Measurements from ENCODE around the gene SDK1.

Gene SDK1

DNA sequence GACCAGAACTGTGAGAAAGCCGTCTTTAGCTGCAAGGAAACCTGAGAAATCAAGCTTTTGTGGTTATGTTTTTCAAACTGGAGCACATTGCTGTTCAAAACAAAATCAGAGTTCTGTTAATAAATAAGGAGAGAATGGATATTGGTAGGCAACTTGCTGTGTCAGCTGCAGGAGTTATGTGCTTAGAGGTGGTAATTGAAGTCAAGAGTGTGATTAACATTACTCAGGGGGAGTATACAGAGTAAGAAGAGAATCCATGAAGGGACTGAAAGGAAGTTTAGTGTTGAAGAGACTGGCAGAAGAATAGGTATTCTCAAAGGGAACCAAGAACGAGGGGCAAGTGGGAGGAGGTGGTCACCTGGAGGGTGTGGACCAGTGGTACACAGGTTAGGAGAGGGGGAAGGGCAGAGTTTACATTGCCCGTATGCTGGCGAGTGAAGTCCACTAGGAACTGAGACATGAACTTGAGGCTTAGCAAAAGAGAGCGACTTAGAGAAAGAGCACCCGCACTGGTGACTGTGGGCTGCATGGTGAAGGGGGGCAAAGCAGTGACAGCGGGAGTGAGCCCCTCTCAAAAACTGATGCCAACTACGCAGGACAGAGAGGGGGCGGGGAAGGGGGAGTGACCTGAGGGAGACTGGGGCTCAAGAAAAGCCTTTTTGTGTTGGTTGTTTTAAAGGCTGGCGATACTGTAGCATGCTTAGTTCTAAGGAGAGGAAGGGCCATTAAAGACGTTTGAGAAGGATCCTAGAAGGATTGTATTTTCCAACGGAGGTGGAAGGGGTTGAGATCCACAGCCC is 80.0 kb downstream of the SDK1 start:
- Histone ChIP-seq H3K9me3 (ENCODE audit: control insufficient read depth, low read length) (no peaks in the 10 kb centered on the region), H3K9ac (ENCODE audit: low read length) (no peak overlapping the region), H3K4me1 (ENCODE audit: control insufficient read depth, insufficient read depth, low read length) (no peaks in the 10 kb centered on the region), H3K36me3 (ENCODE audit: control insufficient read depth, insufficient read depth, low read length, severe bottlenecking) (no peaks in the 10 kb centered on the region), H3K4me3 (ENCODE audit: low read length) (no peak overlapping the region), H3K27me3 (replicated peaks; ENCODE audit: control insufficient read depth, insufficient read depth, low read length) (no peaks in the 10 kb centered on the region)
- DNase-seq (ENCODE audit: low read depth), result no peak

GRCh38 chr7:3386423-3387190 is 85.6 kb downstream of the SDK1 start:
- H3K9ac ChIP-seq (ENCODE audit: low read length), result no peak overlapping the region
- no peaks in the 10 kb centered on the region for H3K36me3 ChIP-seq (ENCODE audit: control insufficient read depth, insufficient read depth, low read length, severe bottlenecking)
- no peaks in the 10 kb centered on the region for H3K4me1 ChIP-seq (ENCODE audit: control insufficient read depth, insufficient read depth, low read length)
- H3K27me3 ChIP-seq (replicated peaks; ENCODE audit: control insufficient read depth, insufficient read depth, low read length), result no peaks in the 10 kb centered on the region
- H3K9me3 ChIP-seq (ENCODE audit: control insufficient read depth, low read length), result peaks cover 9% of the 10 kb centered on the region
- H3K4me3 ChIP-seq (ENCODE audit: low read length), result no peak overlapping the region
- no peak for DNase-seq (ENCODE audit: low read depth)

DNA sequence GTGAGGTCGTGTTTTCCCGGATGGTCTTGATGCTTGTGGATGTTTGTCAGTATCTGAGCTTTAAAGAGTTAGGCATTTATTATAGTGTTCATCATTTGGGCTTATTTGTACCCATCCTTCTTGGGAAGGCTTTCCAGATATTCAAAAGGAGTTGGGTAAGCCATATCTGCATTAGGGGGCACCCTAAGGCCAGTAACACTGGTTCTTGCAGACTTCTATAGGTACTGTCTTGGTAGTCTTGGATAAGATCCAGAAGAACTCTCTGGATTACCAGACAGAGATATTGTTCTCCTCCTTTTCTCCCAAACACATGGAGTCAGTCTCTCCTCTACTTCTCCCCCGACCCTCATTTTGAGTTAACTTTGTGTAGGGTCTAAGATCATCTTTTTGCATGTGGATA is 92.8 kb downstream of the SDK1 start:
- DNase-seq (ENCODE audit: low read depth), result no peak
- Histone ChIP-seq H3K9me3 (ENCODE audit: control insufficient read depth, low read length) (peaks cover 26% of the 10 kb centered on the region), H3K4me1 (ENCODE audit: control insufficient read depth, insufficient read depth, low read length) (no peaks in the 10 kb centered on the region), H3K4me3 (ENCODE audit: low read length) (no peak overlapping the region), H3K9ac (ENCODE audit: low read length) (no peak overlapping the region), H3K36me3 (ENCODE audit: control insufficient read depth, insufficient read depth, low read length, severe bottlenecking) (no peaks in the 10 kb centered on the region), H3K27me3 (replicated peaks; ENCODE audit: control insufficient read depth, insufficient read depth, low read length) (no peaks in the 10 kb centered on the region)

DNA sequence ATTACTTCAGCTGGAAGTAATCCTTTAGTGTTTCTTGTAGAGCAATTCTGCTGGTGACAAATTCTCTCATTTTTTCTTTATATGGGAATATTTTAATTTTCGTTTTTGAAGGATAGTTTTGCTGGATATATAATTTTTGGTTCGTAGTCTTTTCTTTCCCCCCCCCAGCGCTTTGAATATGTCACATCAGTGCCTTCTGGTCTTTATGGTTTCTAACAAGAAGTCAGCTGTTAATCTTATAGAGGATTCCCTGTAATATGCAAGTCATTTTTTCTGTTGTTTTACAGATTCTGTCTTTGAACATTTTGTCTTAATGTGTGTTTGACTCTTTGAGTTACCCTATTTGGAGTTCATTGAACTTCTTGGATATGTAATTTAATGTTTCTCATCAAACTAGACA is 96.3 kb downstream of the SDK1 start:
- H3K36me3 ChIP-seq (ENCODE audit: control insufficient read depth, insufficient read depth, low read length, severe bottlenecking), result no peaks in the 10 kb centered on the region
- H3K4me1 ChIP-seq (ENCODE audit: control insufficient read depth, insufficient read depth, low read length), result no peaks in the 10 kb centered on the region
- peaks cover 18% of the 10 kb centered on the region for H3K9me3 ChIP-seq (ENCODE audit: control insufficient read depth, low read length)
- H3K27me3 ChIP-seq (replicated peaks; ENCODE audit: control insufficient read depth, insufficient read depth, low read length), result no peaks in the 10 kb centered on the region
- no peak overlapping the region for H3K9ac ChIP-seq (ENCODE audit: low read length)
- no peak overlapping the region for H3K4me3 ChIP-seq (ENCODE audit: low read length)
- DNase-seq (ENCODE audit: low read depth), result no peak

- Histone ChIP-seq H3K9me3 (ENCODE audit: control insufficient read depth, low read length) (peaks cover 13% of the 10 kb centered on the region), H3K36me3 (ENCODE audit: control insufficient read depth, insufficient read depth, low read length, severe bottlenecking) (no peaks in the 10 kb centered on the region), H3K4me3 (ENCODE audit: low read length) (no peak overlapping the region), H3K27me3 (replicated peaks; ENCODE audit: control insufficient read depth, insufficient read depth, low read length) (no peaks in the 10 kb centered on the region), H3K9ac (ENCODE audit: low read length) (no peak overlapping the region), H3K4me1 (ENCODE audit: control insufficient read depth, insufficient read depth, low read length) (peaks cover 6% of the 10 kb centered on the region)
- DNase-seq (ENCODE audit: low read depth), result no peak
These were observed 98.8 kb downstream of the SDK1 start for GRCh38 chr7:3399858-3400257.

DNA sequence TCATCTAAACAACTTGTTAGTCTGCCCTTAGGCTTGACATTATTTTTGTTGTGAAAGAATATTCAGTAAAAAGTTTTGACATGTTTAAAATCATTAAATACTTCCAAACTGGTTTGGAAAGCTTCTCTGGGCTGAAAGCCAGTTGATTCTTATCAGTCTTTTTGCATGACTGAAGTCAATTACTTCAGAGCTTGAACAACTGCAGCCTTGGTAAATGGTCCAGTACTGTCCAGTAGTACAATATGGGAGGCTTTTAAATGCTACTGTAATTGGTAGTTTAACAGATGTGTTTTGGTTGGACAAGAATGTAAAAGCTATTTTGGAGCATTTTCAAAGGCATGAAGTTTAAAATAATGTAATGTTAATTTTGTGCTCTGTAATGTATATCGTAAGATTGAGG is 103.4 kb downstream of the SDK1 start:
- Histone ChIP-seq H3K27me3 (replicated peaks; ENCODE audit: control insufficient read depth, insufficient read depth, low read length) (no peaks in the 10 kb centered on the region), H3K36me3 (ENCODE audit: control insufficient read depth, insufficient read depth, low read length, severe bottlenecking) (no peaks in the 10 kb centered on the region), H3K4me1 (ENCODE audit: control insufficient read depth, insufficient read depth, low read length) (peaks cover 21% of the 10 kb centered on the region), H3K4me3 (ENCODE audit: low read length) (no peak overlapping the region), H3K9ac (ENCODE audit: low read length) (no peak overlapping the region), H3K9me3 (ENCODE audit: control insufficient read depth, low read length) (no peaks in the 10 kb centered on the region)
- peak; percentile 78 for DNase-seq (ENCODE audit: low read depth)

- DNase-seq (ENCODE audit: low read depth), result no peak
- Histone ChIP-seq H3K9me3 (ENCODE audit: control insufficient read depth, low read length) (no peaks in the 10 kb centered on the region), H3K4me1 (ENCODE audit: control insufficient read depth, insufficient read depth, low read length) (peaks cover 19% of the 10 kb centered on the region), H3K36me3 (ENCODE audit: control insufficient read depth, insufficient read depth, low read length, severe bottlenecking) (no peaks in the 10 kb centered on the region), H3K27me3 (replicated peaks; ENCODE audit: control insufficient read depth, insufficient read depth, low read length) (no peaks in the 10 kb centered on the region), H3K9ac (ENCODE audit: low read length) (no peak overlapping the region), H3K4me3 (ENCODE audit: low read length) (no peak overlapping the region)
These were observed 108.0 kb downstream of the SDK1 start for GRCh38 chr7:3408814-3409595.

DNA sequence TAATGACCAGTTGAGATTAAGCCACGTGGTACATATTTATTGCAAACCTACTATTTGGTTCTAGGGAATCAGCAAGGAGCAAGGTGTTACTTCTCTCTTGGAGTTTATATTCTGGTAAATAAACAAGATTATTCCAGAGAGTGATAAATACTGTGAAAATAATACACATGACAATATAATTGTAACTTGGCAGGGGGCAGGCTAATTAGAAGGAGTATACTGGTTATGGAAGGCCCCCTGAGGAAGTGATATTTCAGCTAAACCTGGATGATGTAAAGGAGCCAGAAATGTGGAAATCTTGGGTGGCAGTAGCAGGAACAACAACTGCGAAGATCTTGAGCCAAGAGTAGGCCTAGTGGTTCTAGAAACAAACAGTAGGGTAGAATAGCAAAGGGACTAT is 111.8 kb downstream of the SDK1 start:
- H3K9ac ChIP-seq (ENCODE audit: low read length), result no peak overlapping the region
- no peaks in the 10 kb centered on the region for H3K36me3 ChIP-seq (ENCODE audit: control insufficient read depth, insufficient read depth, low read length, severe bottlenecking)
- DNase-seq (ENCODE audit: low read depth), result no peak
- H3K4me1 ChIP-seq (ENCODE audit: control insufficient read depth, insufficient read depth, low read length), result peaks cover 13% of the 10 kb centered on the region
- H3K4me3 ChIP-seq (ENCODE audit: low read length), result no peak overlapping the region
- no peaks in the 10 kb centered on the region for H3K9me3 ChIP-seq (ENCODE audit: control insufficient read depth, low read length)
- no peaks in the 10 kb centered on the region for H3K27me3 ChIP-seq (replicated peaks; ENCODE audit: control insufficient read depth, insufficient read depth, low read length)

- H3K27me3 ChIP-seq (replicated peaks; ENCODE audit: control insufficient read depth, insufficient read depth, low read length), result no peaks in the 10 kb centered on the region
- H3K4me1 ChIP-seq (ENCODE audit: control insufficient read depth, insufficient read depth, low read length), result peaks cover 4% of the 10 kb centered on the region
- no peak overlapping the region for H3K4me3 ChIP-seq (ENCODE audit: low read length)
- H3K9ac ChIP-seq (ENCODE audit: low read length), result no peak overlapping the region
- H3K36me3 ChIP-seq (ENCODE audit: control insufficient read depth, insufficient read depth, low read length, severe bottlenecking), result no peaks in the 10 kb centered on the region
- DNase-seq (ENCODE audit: low read depth), result no peak
- no peaks in the 10 kb centered on the region for H3K9me3 ChIP-seq (ENCODE audit: control insufficient read depth, low read length)
These were observed 114.8 kb downstream of the SDK1 start for GRCh38 chr7:3415861-3416312.

DNA sequence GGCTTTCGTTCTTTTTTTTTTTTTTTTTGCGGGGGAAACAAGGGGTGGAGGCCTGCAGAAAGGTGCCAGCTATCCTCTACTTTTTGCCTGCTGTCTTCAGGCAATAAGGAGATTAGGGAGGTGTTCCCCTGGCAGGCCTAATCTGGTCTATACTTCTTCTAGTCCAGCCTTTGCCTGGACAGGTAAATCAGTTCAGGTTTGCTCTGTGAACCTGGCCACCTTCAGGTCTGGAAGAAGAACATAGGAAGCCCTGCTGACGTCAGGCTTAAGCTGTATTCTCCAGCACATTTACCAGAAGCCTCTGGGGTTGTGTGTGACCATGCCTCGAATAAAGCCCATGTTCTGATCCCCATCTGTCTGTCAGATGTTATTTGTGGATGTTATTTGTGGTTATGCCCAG is 115.4 kb downstream of the SDK1 start:
- Histone ChIP-seq H3K27me3 (replicated peaks; ENCODE audit: control insufficient read depth, insufficient read depth, low read length) (no peaks in the 10 kb centered on the region), H3K36me3 (ENCODE audit: control insufficient read depth, insufficient read depth, low read length, severe bottlenecking) (no peaks in the 10 kb centered on the region), H3K9ac (ENCODE audit: low read length) (no peak overlapping the region), H3K9me3 (ENCODE audit: control insufficient read depth, low read length) (no peaks in the 10 kb centered on the region), H3K4me3 (ENCODE audit: low read length) (no peak overlapping the region), H3K4me1 (ENCODE audit: control insufficient read depth, insufficient read depth, low read length) (peaks cover 4% of the 10 kb centered on the region)
- DNase-seq (ENCODE audit: low read depth), result no peak

DNA sequence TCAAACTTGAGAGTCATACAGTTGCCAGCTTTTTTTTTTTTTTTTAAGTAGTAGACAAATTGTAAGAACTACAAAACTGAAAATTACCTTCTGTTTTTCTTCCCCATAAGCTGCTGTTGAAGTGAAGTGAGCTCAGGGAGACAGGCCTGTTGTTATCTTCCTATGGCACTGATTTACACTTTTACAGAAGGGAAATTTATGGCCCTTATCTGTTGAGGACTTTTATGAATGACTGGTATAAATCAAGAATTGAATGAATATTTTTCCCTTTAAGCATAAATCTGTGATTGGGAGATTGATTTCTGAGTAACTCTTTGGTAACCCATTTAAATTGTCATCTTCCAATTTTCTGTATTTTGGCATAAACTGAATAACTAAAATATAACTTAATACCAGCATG is 124.0 kb downstream of the SDK1 start:
- no peaks in the 10 kb centered on the region for H3K36me3 ChIP-seq (ENCODE audit: control insufficient read depth, insufficient read depth, low read length, severe bottlenecking)
- no peak overlapping the region for H3K4me3 ChIP-seq (ENCODE audit: low read length)
- no peak overlapping the region for H3K9ac ChIP-seq (ENCODE audit: low read length)
- H3K27me3 ChIP-seq (replicated peaks; ENCODE audit: control insufficient read depth, insufficient read depth, low read length), result no peaks in the 10 kb centered on the region
- no peaks in the 10 kb centered on the region for H3K4me1 ChIP-seq (ENCODE audit: control insufficient read depth, insufficient read depth, low read length)
- no peak for DNase-seq (ENCODE audit: low read depth)
- peaks cover 8% of the 10 kb centered on the region for H3K9me3 ChIP-seq (ENCODE audit: control insufficient read depth, low read length)

Measured in adipocyte (in vitro differentiated cells).